ENCODE data around the gene EVC2.

GRCh38 chr4:5572751-5573150 is 135.6 kb downstream of the EVC2 start:
- TF ChIP-seq EZH2 (IDR thresholded peaks at IDR 0.05; ENCODE audit: low read length, unreplicated experiment) (no peak), CTCF (conservative IDR thresholded peaks at IDR 0.05; ENCODE audit: low read depth, low read length) (no peak)

Measured in PC-3 (cell line).